IMR-90 (cell line): Measurements from ENCODE around the gene YBX2. TPM values are rescaled to one million over a fixed set of nuclear protein-coding genes. Genes with fewer than 3 reads are reported as not detected.

Experiments used
- ATAC-seq: fragments of 200-7000 bp; cut with Tn5 transposase; 2 replicates; pipeline ENCODE4 v1.9.1; 2020; ENCODE audit warnings: low read depth, mild to moderate bottlenecking, moderate library complexity
- BruUV-seq: library from RNA; stranded (reverse); fragments of 400-500 nt; replicated peaks from 2 replicates; lab custom pipeline; 2021; lab: Mats Ljungman, UMichigan
- CTCF ChIA-PET: fragments of 300-600 bp; formaldehyde crosslinking; extraction: SDS; loops from one replicate; lab custom pipeline; 2021; ENCODE audit warnings: antibody characterized with exemption; lab: Yijun Ruan, JAX
- POLR2A ChIA-PET: fragments of 300-600 bp; sonication (Branson Sonifier 250); formaldehyde crosslinking; loops from one replicate; lab custom pipeline; 2022; ENCODE audit warnings: antibody characterized with exemption; ENCODE audit not compliant: unreplicated experiment; lab: Charles Lee
- DNase-seq: peaks from one replicate; pipeline ENCODE4 v3.0.0; 2013
- H2AFZ ChIP-seq: replicated peaks from 2 replicates; pipeline ENCODE3; 2013; ENCODE audit warnings: low read length, mild to moderate bottlenecking; ENCODE audit not compliant: poor library complexity
- H2AK5ac ChIP-seq: 2 replicates; pipeline ENCODE4 v1.6.1; 2013; ENCODE audit warnings: low read depth, low read length, inconsistent platforms
- H2AK9ac ChIP-seq: replicated peaks from 2 replicates; pipeline ENCODE3; 2013; ENCODE audit warnings: mild to moderate bottlenecking, low read depth, low read length, moderate library complexity; ENCODE audit not compliant: poor library complexity
- H2BK120ac ChIP-seq: 2 replicates; pipeline ENCODE4 v1.6.1; 2013; ENCODE audit warnings: low read depth, low read length, inconsistent platforms
- H2BK15ac ChIP-seq: 3 replicates; pipeline ENCODE4 v1.6.1; 2013; ENCODE audit warnings: low read depth, low read length, inconsistent platforms
- H2BK20ac ChIP-seq: 2 replicates; pipeline ENCODE4 v1.6.1; 2013; ENCODE audit warnings: low read depth, mild to moderate bottlenecking, inconsistent platforms, low read length, moderate library complexity
- H2BK5ac ChIP-seq: 2 replicates; pipeline ENCODE4 v1.6.1; 2013; ENCODE audit warnings: mild to moderate bottlenecking, low read depth, low read length, inconsistent platforms; ENCODE audit not compliant: poor library complexity, severe bottlenecking
- H3K14ac ChIP-seq: replicated peaks from 2 replicates; pipeline ENCODE4 v1.6.1; 2013; ENCODE audit warnings: low read depth, low read length, inconsistent platforms
- H3K18ac ChIP-seq: 2 replicates; pipeline ENCODE4 v1.6.1; 2013; ENCODE audit warnings: low read depth, low read length, control low read depth
- H3K23ac ChIP-seq: 2 replicates; pipeline ENCODE4 v1.6.1; 2013; ENCODE audit warnings: low read depth, low read length, inconsistent platforms
- H3K27ac ChIP-seq: 2 replicates; pipeline ENCODE4 v1.5.1; 2013; ENCODE audit warnings: mild to moderate bottlenecking, control low read depth, low read length; ENCODE audit not compliant: insufficient read depth
- H3K27me3 ChIP-seq: 2 replicates; pipeline ENCODE4 v1.6.1; 2013; ENCODE audit warnings: low read length; ENCODE audit not compliant: control insufficient read depth, insufficient read depth
- H3K36me3 ChIP-seq: 2 replicates; pipeline ENCODE4 v1.6.1; 2013; ENCODE audit warnings: low read length, mixed read lengths; ENCODE audit not compliant: control insufficient read depth, insufficient read depth
- H3K4ac ChIP-seq: 2 replicates; pipeline ENCODE4 v1.6.1; 2013; ENCODE audit warnings: low read depth, low read length, inconsistent platforms
- H3K4me1 ChIP-seq: 2 replicates; pipeline ENCODE4 v1.6.1; 2013; ENCODE audit warnings: low read length, mixed read lengths; ENCODE audit not compliant: control insufficient read depth, insufficient read depth
- H3K4me2 ChIP-seq: 2 replicates; pipeline ENCODE4 v1.6.1; 2013; ENCODE audit warnings: low read depth, mild to moderate bottlenecking, control low read depth, low read length, moderate library complexity
- H3K4me3 ChIP-seq: 2 replicates; pipeline ENCODE4 v1.5.1; 2013; ENCODE audit warnings: low read depth, mild to moderate bottlenecking, control low read depth, low read length, moderate library complexity; ENCODE audit not compliant: insufficient read depth
- H3K56ac ChIP-seq: 2 replicates; pipeline ENCODE4 v1.6.1; 2013; ENCODE audit warnings: low read length, inconsistent platforms; ENCODE audit not compliant: insufficient read depth; ENCODE audit errors: extremely low read depth
- H3K79me1 ChIP-seq, 2 experiments: 2 replicates each; pipeline ENCODE4 v1.6.1; 2013; ENCODE audit warnings: low read length in 2 of 2, inconsistent platforms in 1 of 2, low read depth in 1 of 2
- H3K9ac ChIP-seq: 2 replicates; pipeline ENCODE4 v1.6.1; 2013; ENCODE audit warnings: low read depth, low read length, control low read depth
- H3K9me1 ChIP-seq: 2 replicates; pipeline ENCODE4 v1.6.1; 2013; ENCODE audit warnings: low read length, inconsistent platforms; ENCODE audit not compliant: insufficient read depth
- H3K9me3 ChIP-seq: 2 replicates; pipeline ENCODE4 v1.6.1; 2013; ENCODE audit warnings: low read length; ENCODE audit not compliant: control insufficient read depth, insufficient read depth
- H4K20me1 ChIP-seq: 2 replicates; pipeline ENCODE4 v1.6.1; 2013; ENCODE audit warnings: low read length, inconsistent platforms; ENCODE audit not compliant: insufficient read depth
- H4K5ac ChIP-seq: 2 replicates; pipeline ENCODE4 v1.6.1; 2013; ENCODE audit warnings: mild to moderate bottlenecking, low read depth, low read length, control low read depth
- H4K8ac ChIP-seq, 2 experiments: 2 replicates each; pipeline ENCODE4 v1.6.1; 2013; ENCODE audit warnings: low read depth in 2 of 2, low read length in 2 of 2, control low read depth in 1 of 2, inconsistent platforms in 1 of 2
- H4K91ac ChIP-seq: 2 replicates; pipeline ENCODE4 v1.6.1; 2013; ENCODE audit warnings: low read depth, low read length, inconsistent platforms; ENCODE audit not compliant: insufficient read depth
- BHLHE40 ChIP-seq: fragments of 150-350 bp; IDR thresholded peaks from 2 replicates; pipeline ENCODE4 v1.6.1; 2016; ENCODE audit warnings: mild to moderate bottlenecking, low read depth, low read length
- CEBPB ChIP-seq: IDR thresholded peaks from 2 replicates; pipeline ENCODE4 v1.6.1; 2012; ENCODE audit warnings: low read depth, low read length, improper control_type of control experiment
- CHD1 ChIP-seq: IDR thresholded peaks from 2 replicates; pipeline ENCODE4 v1.6.1; 2012; ENCODE audit warnings: low read depth, low read length, improper control_type of control experiment
- CTCF ChIP-seq: conservative IDR thresholded peaks from 2 replicates; pipeline ENCODE4 v1.5.1; 2012; ENCODE audit warnings: mild to moderate bottlenecking, low read depth, low read length, improper control_type of control experiment
- ELK1 ChIP-seq: fragments of 150-350 bp; IDR thresholded peaks from 2 replicates; pipeline ENCODE4 v1.6.1; 2016; ENCODE audit warnings: low read depth, mild to moderate bottlenecking, low read length, moderate library complexity, borderline replicate concordance
- FOS ChIP-seq: fragments of 150-350 bp; IDR thresholded peaks from 2 replicates; pipeline ENCODE4 v1.6.1; 2016; ENCODE audit warnings: low read depth, low read length
- MAFK ChIP-seq: IDR thresholded peaks from 2 replicates; pipeline ENCODE4 v1.6.1; 2012; ENCODE audit warnings: low read depth, low read length, improper control_type of control experiment
- MAZ ChIP-seq: IDR thresholded peaks from 2 replicates; pipeline ENCODE4 v1.6.1; 2012; ENCODE audit warnings: low read depth, mild to moderate bottlenecking, low read length, improper control_type of control experiment, moderate library complexity, borderline replicate concordance
- MXI1 ChIP-seq: IDR thresholded peaks from 2 replicates; pipeline ENCODE4 v1.6.1; 2012; ENCODE audit warnings: low read depth, mild to moderate bottlenecking, low read length, moderate library complexity, borderline replicate concordance
- POLR2A ChIP-seq: IDR thresholded peaks from 2 replicates; pipeline ENCODE4 v1.6.1; 2012; ENCODE audit warnings: mild to moderate bottlenecking, low read depth, low read length
- RAD21 ChIP-seq: IDR thresholded peaks from 2 replicates; pipeline ENCODE4 v1.6.1; 2012; ENCODE audit warnings: low read length, improper control_type of control experiment
- RCOR1 ChIP-seq: IDR thresholded peaks from 2 replicates; pipeline ENCODE4 v1.6.1; 2012; ENCODE audit warnings: mild to moderate bottlenecking, low read length, improper control_type of control experiment; ENCODE audit not compliant: insufficient replicate concordance
- RFX5 ChIP-seq: IDR thresholded peaks from 2 replicates; pipeline ENCODE4 v1.8.0; 2012; ENCODE audit warnings: low read depth, mild to moderate bottlenecking, low read length, moderate library complexity
- SMC3 ChIP-seq: fragments of 150-350 bp; IDR thresholded peaks from 2 replicates; pipeline ENCODE4 v1.6.1; 2016; ENCODE audit warnings: low read depth, mild to moderate bottlenecking, antibody characterized with exemption, low read length, moderate library complexity
- USF2 ChIP-seq: fragments of 150-350 bp; IDR thresholded peaks from 2 replicates; pipeline ENCODE4 v1.6.1; 2017; ENCODE audit warnings: mild to moderate bottlenecking, antibody characterized with exemption, low read length, low read depth
- WGBS, 2 experiments: methylation state at CpG; one replicate each; pipeline versions ENCODE4 v1.1.5 to v1.1.7; 2013; ENCODE audit warnings: missing lambda C conversion rate in 2 of 2; ENCODE audit not compliant: insufficient read length in 1 of 2; ENCODE audit errors: extremely low coverage in 2 of 2; 5-methylcytosine and 5-hydroxymethylcytosine counted together
- dilution Hi-C: fragments of 300-500 bp; cut with HindIII; formaldehyde crosslinking; loops from one replicate; pipeline ENCODE4 v1.14.3; 2018; ENCODE audit warnings: low sequenced_read_pairs; ENCODE audit not compliant: unreplicated experiment
- in situ Hi-C: fragments of 300-500 bp; cut with MboI; formaldehyde crosslinking; loops from 3 replicates; pipeline ENCODE4 v1.14.3; 2019; ENCODE audit warnings: low sequenced_read_pairs, inconsistent platforms, mixed read lengths
- intact Hi-C: fragments of 100-400 bp; cut with micrococcal nuclease; formaldehyde crosslinking; loops from 2 replicates; pipeline ENCODE4 v1.10.0; 2022
- polyA plus RNA-seq, 3 experiments: library from polyadenylated mRNA; depleted of rRNA; stranded (reverse); fragments of >200 nt; gene quantifications; 2 replicates each; pipeline ENCODE4 v1.2.3, GENCODE V29; 2012; ENCODE audit warnings: low replicate concordance in 1 of 3
- total RNA-seq: library from RNA; depleted of rRNA; stranded (reverse); fragments of >200 nt; gene quantifications from 2 replicates; pipeline ENCODE4 v1.2.3, GENCODE V29; 2012

YBX2 gene
- total and polyA plus RNA-seq, 2 of the 4 experiments (the other 2 are of a cell fraction), result 0.17 TPM; not detected in 1

GRCh38 chr17:7282752-7283321 lies 11.6 kb downstream of the YBX2 start:
- ChIA-PET CTCF (interaction anchor here (2.7 kb wide), 1 partner anchor 14 kb away, joined by 17 read pairs; no protein-coding TSS in a partner anchor), POLR2A (no interaction called here)
- Histone ChIP-seq H4K8ac (no peak overlapping the region), H2BK5ac (no peak overlapping the region), H3K36me3 (no peaks in the 10 kb centered on the region), H2AFZ (no peak overlapping the region), H4K91ac (no peak overlapping the region), H3K4me2 (no peak overlapping the region), H3K4me1 (peaks cover 2% of the 10 kb centered on the region; the same call in 1 of the 2 replicates), H3K9me1 (no peaks in the 10 kb centered on the region), H2BK15ac (no peak overlapping the region), H3K4me3 (no peak overlapping the region), H3K14ac (no peak overlapping the region), H2AK9ac (no peak overlapping the region), H3K27me3 (peaks cover 40% of the 10 kb centered on the region), H2AK5ac (no peak overlapping the region), H4K20me1 (no peaks in the 10 kb centered on the region), H2BK20ac (no peak overlapping the region), H3K9me3 (no peaks in the 10 kb centered on the region), H4K5ac (no peak overlapping the region), H3K79me1 (no peaks in the 10 kb centered on the region), H3K56ac (no peak overlapping the region), H3K27ac (no peak overlapping the region), H3K9ac (no peak overlapping the region), H3K4ac (no peak overlapping the region), H3K18ac (no peak overlapping the region), H2BK120ac (no peak overlapping the region), H3K23ac (peak overlapping the region; percentile 24; the same call in 1 of the 2 replicates)
- dilution Hi-C loops, result no loop called here
- no CpG with 5 or more reads among the region's 6 CpGs for whole genome bisulfite sequencing, 2 experiments
- TF ChIP-seq RCOR1, result no peak
- no peak for TF ChIP-seq CTCF
- TF ChIP-seq BHLHE40, result no peak
- TF ChIP-seq MXI1, result no peak
- TF ChIP-seq RFX5, result no peak
- TF ChIP-seq SMC3, result no peak
- TF ChIP-seq POLR2A, result no peak
- TF ChIP-seq MAZ, result no peak
- no peak for TF ChIP-seq ELK1
- TF ChIP-seq RAD21, result no peak
- no peak for TF ChIP-seq FOS
- no peak for TF ChIP-seq USF2
- TF ChIP-seq MAFK, result no peak
- no peak for TF ChIP-seq CEBPB
- TF ChIP-seq CHD1, result no peak
- no peak for ATAC-seq
- in situ Hi-C loops, result no loop called here
- intact Hi-C loops, result no loop called here
- no peak for DNase-seq
- BruUV-seq, result no TSS peak
